Mucosa of stomach (tissue), 1 donor: Measurements from ENCODE around the gene FALEC.

ENCODE experiments used
- H3K27me3 ChIP-seq: one replicate; pipeline ENCODE4 v1.7.0; 2013; ENCODE audit warnings: mild to moderate bottlenecking, low read length; ENCODE audit not compliant: control insufficient read depth, insufficient read depth
- H3K36me3 ChIP-seq: one replicate; pipeline ENCODE4 v1.7.0; 2013; ENCODE audit warnings: low read length; ENCODE audit not compliant: control insufficient read depth, insufficient read depth
- H3K4me1 ChIP-seq: one replicate; pipeline ENCODE4 v1.7.0; 2013; ENCODE audit warnings: mild to moderate bottlenecking, low read length; ENCODE audit not compliant: control insufficient read depth, insufficient read depth
- H3K4me3 ChIP-seq: one replicate; pipeline ENCODE4 v1.7.0; 2013; ENCODE audit warnings: low read length
- H3K9ac ChIP-seq: one replicate; pipeline ENCODE4 v1.7.0; 2013; ENCODE audit warnings: mild to moderate bottlenecking, low read length, moderate library complexity
- H3K9me3 ChIP-seq: one replicate; pipeline ENCODE4 v1.7.0; 2013; ENCODE audit warnings: mild to moderate bottlenecking, low read length, moderate library complexity; ENCODE audit not compliant: control insufficient read depth
- donor health status: Pancreatic carcinoma.

FALEC gene

GRCh38 chr1:150515328-150516049 lies at the start of gene FALEC:
Gene FALEC (plus strand): TSS chr1:150515752.
- Histone ChIP-seq H3K27me3 (no peaks in the 10 kb centered on the region), H3K9ac (peak within 1 kb of the TSS; percentile 67), H3K4me1 (peaks cover 26% of the 10 kb centered on the region), H3K9me3 (no peaks in the 10 kb centered on the region), H3K4me3 (peak within 1 kb of the TSS; percentile 6), H3K36me3 (no peaks in the 10 kb centered on the region)

- peaks cover 7% of the 10 kb centered on the region for H3K4me1 ChIP-seq
- no peak overlapping the region for H3K9ac ChIP-seq
- no peaks in the 10 kb centered on the region for H3K9me3 ChIP-seq
- no peak overlapping the region for H3K4me3 ChIP-seq
- peaks cover 4% of the 10 kb centered on the region for H3K36me3 ChIP-seq
- H3K27me3 ChIP-seq, result no peaks in the 10 kb centered on the region
Measured at GRCh38 chr1:150466964-150467363, 48.6 kb upstream of the FALEC start.

GRCh38 chr1:150469291-150469690 lies 46.3 kb upstream of the FALEC start:
- Histone ChIP-seq H3K36me3 (peaks cover 14% of the 10 kb centered on the region), H3K4me3 (no peak overlapping the region), H3K27me3 (no peaks in the 10 kb centered on the region), H3K9me3 (no peaks in the 10 kb centered on the region), H3K4me1 (peaks cover 7% of the 10 kb centered on the region), H3K9ac (no peak overlapping the region)

GRCh38 chr1:150472601-150473200 lies 42.9 kb upstream of the FALEC start:
- peaks cover 14% of the 10 kb centered on the region for H3K36me3 ChIP-seq
- no peaks in the 10 kb centered on the region for H3K9me3 ChIP-seq
- H3K9ac ChIP-seq, result no peak overlapping the region
- H3K4me1 ChIP-seq, result peaks cover 14% of the 10 kb centered on the region
- no peaks in the 10 kb centered on the region for H3K27me3 ChIP-seq
- no peak overlapping the region for H3K4me3 ChIP-seq

GRCh38 chr1:150473659-150474058 lies 41.9 kb upstream of the FALEC start:
- peaks cover 14% of the 10 kb centered on the region for H3K36me3 ChIP-seq
- no peak overlapping the region for H3K4me3 ChIP-seq
- H3K4me1 ChIP-seq, result peaks cover 21% of the 10 kb centered on the region
- no peaks in the 10 kb centered on the region for H3K9me3 ChIP-seq
- no peaks in the 10 kb centered on the region for H3K27me3 ChIP-seq
- no peak overlapping the region for H3K9ac ChIP-seq

- Histone ChIP-seq H3K9ac (no peak overlapping the region), H3K36me3 (peaks cover 14% of the 10 kb centered on the region), H3K9me3 (no peaks in the 10 kb centered on the region), H3K4me3 (no peak overlapping the region), H3K27me3 (no peaks in the 10 kb centered on the region), H3K4me1 (peaks cover 21% of the 10 kb centered on the region)
Measured at GRCh38 chr1:150474869-150475268, 40.7 kb upstream of the FALEC start.

GRCh38 chr1:150476754-150477153 lies 38.8 kb upstream of the FALEC start:
- no peaks in the 10 kb centered on the region for H3K9me3 ChIP-seq
- H3K36me3 ChIP-seq, result peaks cover 12% of the 10 kb centered on the region
- H3K9ac ChIP-seq, result no peak overlapping the region
- no peaks in the 10 kb centered on the region for H3K27me3 ChIP-seq
- H3K4me3 ChIP-seq, result no peak overlapping the region
- peaks cover 15% of the 10 kb centered on the region for H3K4me1 ChIP-seq

GRCh38 chr1:150477320-150477719 lies 38.2 kb upstream of the FALEC start:
- no peak overlapping the region for H3K9ac ChIP-seq
- no peaks in the 10 kb centered on the region for H3K9me3 ChIP-seq
- peaks cover 15% of the 10 kb centered on the region for H3K4me1 ChIP-seq
- no peaks in the 10 kb centered on the region for H3K27me3 ChIP-seq
- no peak overlapping the region for H3K4me3 ChIP-seq
- peaks cover 6% of the 10 kb centered on the region for H3K36me3 ChIP-seq

GRCh38 chr1:150477733-150478132 lies 37.8 kb upstream of the FALEC start:
- no peak overlapping the region for H3K4me3 ChIP-seq

GRCh38 chr1:150479370-150479769 lies 36.2 kb upstream of the FALEC start:
- no peaks in the 10 kb centered on the region for H3K9me3 ChIP-seq
- peaks cover 15% of the 10 kb centered on the region for H3K4me1 ChIP-seq
- no peak overlapping the region for H3K9ac ChIP-seq
- H3K4me3 ChIP-seq, result no peak overlapping the region
- no peaks in the 10 kb centered on the region for H3K27me3 ChIP-seq
- H3K36me3 ChIP-seq, result no peaks in the 10 kb centered on the region

More at GRCh38 chr1:150477733-150478132, 37.8 kb upstream of the FALEC start:
- Histone ChIP-seq H3K9me3 (no peaks in the 10 kb centered on the region), H3K9ac (no peak overlapping the region), H3K4me1 (peaks cover 15% of the 10 kb centered on the region), H3K27me3 (no peaks in the 10 kb centered on the region), H3K36me3 (peaks cover 3% of the 10 kb centered on the region)

- H3K4me1 ChIP-seq, result peaks cover 15% of the 10 kb centered on the region
- H3K9me3 ChIP-seq, result no peaks in the 10 kb centered on the region
- H3K9ac ChIP-seq, result no peak overlapping the region
- no peaks in the 10 kb centered on the region for H3K36me3 ChIP-seq
- no peaks in the 10 kb centered on the region for H3K27me3 ChIP-seq
- no peak overlapping the region for H3K4me3 ChIP-seq
Measured at GRCh38 chr1:150479927-150480352, 35.6 kb upstream of the FALEC start.

- Histone ChIP-seq H3K36me3 (no peaks in the 10 kb centered on the region), H3K9ac (no peak overlapping the region), H3K4me1 (peaks cover 8% of the 10 kb centered on the region), H3K27me3 (no peaks in the 10 kb centered on the region), H3K9me3 (no peaks in the 10 kb centered on the region), H3K4me3 (no peak overlapping the region)
Measured at GRCh38 chr1:150484431-150484830, 31.1 kb upstream of the FALEC start.
